ENCODE measurements around the gene SBK2.
"Not testable (repeated sequence)": the region's sequence is repeated elsewhere in the genome, so short reads cannot be mapped to it uniquely, and the experiment has no call there.

The SBK2 gene

GRCh38 chr19:55536951-55537740, at the start of gene SBK2:
SBK2 (minus strand) TSS chr19:55537133; CDS start chr19:55536294, 839 bp downstream.
- DNase-seq: no peak
- no peaks in the 10 kb centered on the region for H3K27me3 Mint-ChIP-seq
- no peak within 1 kb of the TSS for H3K27ac Mint-ChIP-seq
- H3K4me3 Mint-ChIP-seq: no peak within 1 kb of the TSS
- H3K36me3 Mint-ChIP-seq (ENCODE audit: low read depth): no peaks in the 10 kb centered on the region
- no peaks in the 10 kb centered on the region for H3K4me1 Mint-ChIP-seq (ENCODE audit: low read depth)
- no peaks in the 10 kb centered on the region for H3K9me3 Mint-ChIP-seq

GRCh38 chr19:55585658-55586339, 48.9 kb upstream of the SBK2 start:
- Mint-ChIP-seq H3K27ac (peak overlapping the region; percentile 4), H3K9me3 (no peaks in the 10 kb centered on the region), H3K27me3 (no peaks in the 10 kb centered on the region), H3K4me1 (ENCODE audit: low read depth) (peaks cover 37% of the 10 kb centered on the region), H3K4me3 (peak overlapping the region; percentile 54), H3K36me3 (ENCODE audit: low read depth) (no peaks in the 10 kb centered on the region)
- peak; percentile 78 for DNase-seq

- no peak overlapping the region for H3K4me3 Mint-ChIP-seq
- peaks cover 4% of the 10 kb centered on the region for H3K36me3 Mint-ChIP-seq (ENCODE audit: low read depth)
- H3K27me3 Mint-ChIP-seq: no peaks in the 10 kb centered on the region
- H3K27ac Mint-ChIP-seq: no peak overlapping the region
- H3K9me3 Mint-ChIP-seq: no peaks in the 10 kb centered on the region
- peaks cover 39% of the 10 kb centered on the region for H3K4me1 Mint-ChIP-seq (ENCODE audit: low read depth)
- DNase-seq: no peak
Measured at GRCh38 chr19:55584871-55585270, 47.9 kb upstream of the SBK2 start.

GRCh38 chr19:55583897-55584296, 47.0 kb upstream of the SBK2 start:
- not testable (repeated sequence) for H3K9me3 Mint-ChIP-seq; DNase-seq; H3K27ac Mint-ChIP-seq; H3K36me3 Mint-ChIP-seq (ENCODE audit: low read depth); H3K27me3 Mint-ChIP-seq; H3K4me3 Mint-ChIP-seq
- peaks cover 42% of the 10 kb centered on the region for H3K4me1 Mint-ChIP-seq (ENCODE audit: low read depth)

GRCh38 chr19:55582284-55582683, 45.4 kb upstream of the SBK2 start:
- not testable (repeated sequence) for H3K27ac Mint-ChIP-seq, H3K4me3 Mint-ChIP-seq
- H3K4me1 Mint-ChIP-seq (ENCODE audit: low read depth): peaks cover 36% of the 10 kb centered on the region

GRCh38 chr19:55581823-55582223, 44.9 kb upstream of the SBK2 start:
- Mint-ChIP-seq H3K4me3 (peak overlapping the region; percentile 81), H3K36me3 (ENCODE audit: low read depth) (peaks cover 17% of the 10 kb centered on the region), H3K4me1 (ENCODE audit: low read depth) (peaks cover 32% of the 10 kb centered on the region), H3K9me3 (no peaks in the 10 kb centered on the region), H3K27ac (peak overlapping the region; percentile 82), H3K27me3 (no peaks in the 10 kb centered on the region)
- DNase-seq: no peak

More at GRCh38 chr19:55582284-55582683, 45.4 kb upstream of the SBK2 start:
- DNase-seq, H3K27me3 Mint-ChIP-seq, H3K9me3 Mint-ChIP-seq: not testable (repeated sequence)
- H3K36me3 Mint-ChIP-seq (ENCODE audit: low read depth): peaks cover 13% of the 10 kb centered on the region

GRCh38 chr19:55581145-55581822, 44.4 kb upstream of the SBK2 start:
- H3K27ac Mint-ChIP-seq: peak overlapping the region; percentile 82
- no peaks in the 10 kb centered on the region for H3K27me3 Mint-ChIP-seq
- DNase-seq: no peak
- peaks cover 20% of the 10 kb centered on the region for H3K36me3 Mint-ChIP-seq (ENCODE audit: low read depth)
- H3K4me3 Mint-ChIP-seq: peak overlapping the region; percentile 81
- H3K4me1 Mint-ChIP-seq (ENCODE audit: low read depth): peaks cover 28% of the 10 kb centered on the region
- no peaks in the 10 kb centered on the region for H3K9me3 Mint-ChIP-seq

- H3K27me3 Mint-ChIP-seq: no peaks in the 10 kb centered on the region
- no peaks in the 10 kb centered on the region for H3K9me3 Mint-ChIP-seq
- H3K4me1 Mint-ChIP-seq (ENCODE audit: low read depth): peaks cover 23% of the 10 kb centered on the region
- DNase-seq: peak; percentile 89
- H3K36me3 Mint-ChIP-seq (ENCODE audit: low read depth): peaks cover 20% of the 10 kb centered on the region
- H3K27ac Mint-ChIP-seq: peak within 1 kb of the TSS; percentile 93
- H3K4me3 Mint-ChIP-seq: peak within 1 kb of the TSS; percentile 81
Measured at GRCh38 chr19:55580628-55581144, 43.8 kb upstream of the SBK2 start, which contains the start of gene ZNF579. ZNF579 (minus strand) TSS chr19:55580848; CDS start chr19:55579639, 1,209 bp downstream.

- Mint-ChIP-seq H3K4me1 (ENCODE audit: low read depth) (peaks cover 18% of the 10 kb centered on the region), H3K4me3 (peak overlapping the region; percentile 81), H3K27me3 (no peaks in the 10 kb centered on the region), H3K27ac (peak overlapping the region; percentile 93), H3K9me3 (no peaks in the 10 kb centered on the region), H3K36me3 (ENCODE audit: low read depth) (peaks cover 20% of the 10 kb centered on the region)
- DNase-seq: no peak
Measured at GRCh38 chr19:55579766-55580621, 43.1 kb upstream of the SBK2 start.

GRCh38 chr19:55578761-55579747, 42.1 kb upstream of the SBK2 start:
- peak overlapping the region; percentile 81 for H3K4me3 Mint-ChIP-seq
- H3K4me1 Mint-ChIP-seq (ENCODE audit: low read depth): peaks cover 18% of the 10 kb centered on the region
- no peaks in the 10 kb centered on the region for H3K27me3 Mint-ChIP-seq
- no peak for DNase-seq
- no peaks in the 10 kb centered on the region for H3K9me3 Mint-ChIP-seq
- peaks cover 20% of the 10 kb centered on the region for H3K36me3 Mint-ChIP-seq (ENCODE audit: low read depth)
- peak overlapping the region; percentile 93 for H3K27ac Mint-ChIP-seq

- no peak overlapping the region for H3K4me3 Mint-ChIP-seq
- H3K36me3 Mint-ChIP-seq (ENCODE audit: low read depth): peaks cover 20% of the 10 kb centered on the region
- peaks cover 18% of the 10 kb centered on the region for H3K4me1 Mint-ChIP-seq (ENCODE audit: low read depth)
- DNase-seq: no peak
- no peak overlapping the region for H3K27ac Mint-ChIP-seq
- H3K9me3 Mint-ChIP-seq: no peaks in the 10 kb centered on the region
- no peaks in the 10 kb centered on the region for H3K27me3 Mint-ChIP-seq
Measured at GRCh38 chr19:55578031-55578760, 41.3 kb upstream of the SBK2 start.

- Mint-ChIP-seq H3K4me3 (no peak overlapping the region), H3K27ac (no peak overlapping the region), H3K4me1 (ENCODE audit: low read depth) (peaks cover 14% of the 10 kb centered on the region), H3K36me3 (ENCODE audit: low read depth) (peaks cover 20% of the 10 kb centered on the region), H3K9me3 (no peaks in the 10 kb centered on the region), H3K27me3 (no peaks in the 10 kb centered on the region)
- DNase-seq: no peak
Measured at GRCh38 chr19:55576746-55577145, 39.8 kb upstream of the SBK2 start.

Data from activated T-cell treated with anti-CD3 and anti-CD28 coated beads, Interleukin-2, amount 50 U/mL, for 24 hours (primary cell).